ENCODE measurements around the gene RBBP8NL.
"Not testable (repeated sequence)": the region's sequence is repeated elsewhere in the genome, so short reads cannot be mapped to it uniquely, and the experiment has no call there.

Gene RBBP8NL

DNA sequence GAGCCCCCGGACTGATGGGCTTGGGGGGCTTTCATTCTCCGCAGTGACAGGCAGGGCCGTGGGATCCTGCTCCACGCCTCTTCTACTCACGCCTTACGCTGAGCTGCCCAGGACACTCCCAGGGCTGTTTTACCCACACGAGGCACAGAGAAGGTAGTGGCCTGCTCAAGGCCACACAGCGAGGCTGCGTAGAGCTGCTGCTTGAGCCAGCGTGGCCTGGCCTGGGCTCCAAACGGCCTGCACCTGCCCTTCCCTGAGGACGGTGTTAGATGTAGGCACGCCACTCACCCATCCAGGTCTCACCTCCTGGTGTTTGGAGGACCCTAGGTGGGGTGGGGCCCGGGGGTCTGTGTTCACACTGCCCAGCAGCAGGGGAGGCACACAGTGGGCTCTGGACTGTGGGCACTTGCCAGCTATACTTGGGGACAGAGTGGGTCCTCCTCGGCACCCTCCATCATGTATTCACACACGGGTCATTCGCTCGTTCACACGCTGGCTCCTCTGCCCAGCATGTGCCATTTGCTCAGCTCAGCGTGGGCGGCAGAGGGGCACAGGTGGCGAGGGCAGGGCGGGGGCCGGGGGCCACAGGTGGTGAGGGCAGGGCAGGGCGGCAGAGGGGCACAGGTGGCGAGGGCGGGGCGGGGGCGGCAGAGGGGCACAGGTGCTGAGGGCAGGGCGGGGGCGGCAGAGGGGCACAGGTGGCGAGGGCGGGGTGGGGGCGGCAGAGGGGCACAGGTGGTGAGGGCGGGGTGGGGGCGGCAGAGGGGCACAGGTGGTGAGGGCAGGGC, 18.4 kb upstream of the RBBP8NL start:
- DNase-seq (ENCODE audit: low spot score): no peak

DNA sequence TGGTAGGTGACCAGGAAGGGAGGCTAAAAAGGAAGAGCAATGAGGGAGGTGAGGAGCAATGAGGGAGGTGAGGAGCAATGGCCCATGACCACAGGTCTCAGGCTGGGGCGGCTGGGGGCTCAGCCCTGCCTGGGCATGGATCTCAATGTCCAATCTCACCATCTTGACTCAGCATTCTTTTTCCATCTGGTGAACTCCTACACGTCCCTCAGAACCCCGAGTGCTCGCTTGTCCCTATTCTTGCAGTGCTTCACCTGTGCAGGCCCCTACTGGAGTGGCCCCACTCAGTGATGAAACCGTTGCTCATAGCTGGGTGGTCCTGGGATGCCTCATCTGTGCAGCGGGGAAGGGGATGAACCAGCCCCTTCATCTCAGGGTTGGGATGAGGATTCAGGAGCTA, 16.9 kb upstream of the RBBP8NL start:
- no peak for DNase-seq (ENCODE audit: low spot score)

DNA sequence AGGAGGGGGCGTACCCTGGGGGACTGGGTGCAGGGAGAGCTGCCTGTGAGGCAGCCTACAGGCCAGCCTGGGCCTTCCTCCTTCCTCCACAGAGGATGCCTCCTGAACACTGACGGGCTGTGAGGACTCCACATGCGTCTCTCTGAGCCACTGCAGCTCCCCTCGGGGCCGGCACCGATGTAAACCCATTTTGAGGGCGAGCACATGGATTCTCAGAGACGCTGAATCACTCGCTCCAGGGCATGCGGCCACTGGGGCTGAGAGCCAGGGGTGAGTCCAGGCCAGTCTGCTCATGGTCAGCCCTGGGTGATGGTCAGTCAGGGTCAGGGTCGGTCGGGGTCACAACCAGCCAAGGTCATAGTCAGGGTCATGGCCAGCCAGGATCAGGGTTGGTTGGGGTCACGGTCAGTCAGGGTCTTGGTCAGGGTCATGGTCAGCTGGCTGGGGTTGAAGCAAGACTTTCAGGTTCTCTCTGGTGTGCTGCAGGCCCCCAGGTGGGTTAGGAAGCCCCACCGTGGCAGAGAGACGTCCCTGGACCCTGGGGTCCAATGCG, 14.7 kb upstream of the RBBP8NL start:
- DNase-seq (ENCODE audit: low spot score): no peak

DNA sequence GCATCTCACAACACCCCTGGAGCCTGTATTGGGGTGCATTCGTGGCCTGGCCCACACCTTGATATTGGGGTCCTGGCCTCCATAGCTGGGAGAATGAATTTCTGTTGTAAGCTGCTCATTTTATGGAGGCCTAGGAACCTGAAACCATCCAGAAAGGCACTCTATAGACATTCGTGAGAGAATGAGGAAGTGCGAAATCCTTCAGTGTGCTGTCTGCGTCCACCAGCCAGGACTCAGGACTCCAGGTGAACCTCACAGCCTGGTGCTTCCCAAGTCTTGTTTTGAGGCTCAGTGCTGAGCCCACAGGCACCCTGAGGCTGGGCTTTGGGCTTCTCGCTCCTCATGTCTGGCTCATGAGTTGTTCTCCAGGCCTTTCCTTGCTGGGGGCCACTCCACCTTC, 11.9 kb upstream of the RBBP8NL start:
- no peak for DNase-seq (ENCODE audit: low spot score)

DNA sequence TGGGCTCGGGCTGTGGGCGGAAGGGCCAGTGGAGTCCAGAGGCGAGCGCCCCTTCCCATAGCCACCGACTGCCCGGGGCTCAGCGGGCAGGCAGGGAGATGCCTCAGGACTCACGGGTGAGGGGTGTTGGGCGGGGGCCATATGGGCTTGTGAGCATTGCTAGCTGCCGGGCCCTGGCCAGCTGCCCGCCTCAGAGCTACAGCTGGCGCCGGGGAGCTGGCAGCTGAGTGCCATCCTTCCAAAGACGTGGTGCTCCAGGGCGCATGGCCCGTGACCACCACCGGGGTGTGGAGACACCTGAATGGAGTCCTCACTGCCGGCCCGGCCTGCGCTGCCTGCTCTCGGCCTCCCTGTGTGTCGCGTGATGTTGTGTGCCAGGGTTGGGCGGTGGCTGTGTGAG, 10.6 kb upstream of the RBBP8NL start:
- DNase-seq (ENCODE audit: low spot score): no peak

DNA sequence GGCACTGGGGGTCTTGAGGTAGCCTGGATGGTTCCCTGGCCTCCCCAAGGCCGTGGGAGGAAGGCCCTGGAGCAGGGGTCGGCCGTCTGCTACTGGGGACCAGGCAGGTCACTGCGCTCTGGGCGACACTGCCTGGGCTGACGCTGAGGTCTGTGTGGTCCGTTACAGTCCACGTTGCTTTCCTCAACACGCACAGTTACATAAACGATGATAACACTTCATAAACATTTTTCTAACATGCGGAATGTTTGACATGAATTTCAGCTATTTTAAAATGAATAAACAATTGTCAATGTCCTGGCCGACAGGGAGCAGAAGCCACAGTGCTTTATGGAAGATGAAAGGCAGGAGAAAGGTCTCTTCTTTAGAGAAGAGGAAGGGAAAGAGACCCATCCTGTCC, 10.2 kb upstream of the RBBP8NL start:
- no peak for DNase-seq (ENCODE audit: low spot score)

DNA sequence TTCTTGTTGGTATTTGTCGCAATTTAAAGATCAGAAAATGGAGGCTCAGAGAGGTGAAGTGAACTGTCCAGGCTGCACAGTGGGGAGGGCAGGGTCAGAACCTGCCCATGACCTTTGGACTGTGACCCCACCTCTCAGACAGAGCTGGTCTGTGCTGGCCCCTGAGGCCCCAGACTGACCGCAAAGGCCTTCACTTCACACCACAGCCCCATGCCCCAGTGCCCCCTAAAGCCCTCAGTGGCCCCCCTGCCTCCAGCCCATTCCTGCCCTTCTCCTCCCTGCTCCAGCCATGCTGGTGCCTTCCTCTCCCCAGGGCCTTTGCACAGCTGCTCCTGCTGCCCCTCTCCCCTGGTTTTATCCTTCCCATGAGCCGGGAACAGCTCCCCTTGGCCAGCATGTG, 9.4 kb upstream of the RBBP8NL start:
- no peak for DNase-seq (ENCODE audit: low spot score)

DNA sequence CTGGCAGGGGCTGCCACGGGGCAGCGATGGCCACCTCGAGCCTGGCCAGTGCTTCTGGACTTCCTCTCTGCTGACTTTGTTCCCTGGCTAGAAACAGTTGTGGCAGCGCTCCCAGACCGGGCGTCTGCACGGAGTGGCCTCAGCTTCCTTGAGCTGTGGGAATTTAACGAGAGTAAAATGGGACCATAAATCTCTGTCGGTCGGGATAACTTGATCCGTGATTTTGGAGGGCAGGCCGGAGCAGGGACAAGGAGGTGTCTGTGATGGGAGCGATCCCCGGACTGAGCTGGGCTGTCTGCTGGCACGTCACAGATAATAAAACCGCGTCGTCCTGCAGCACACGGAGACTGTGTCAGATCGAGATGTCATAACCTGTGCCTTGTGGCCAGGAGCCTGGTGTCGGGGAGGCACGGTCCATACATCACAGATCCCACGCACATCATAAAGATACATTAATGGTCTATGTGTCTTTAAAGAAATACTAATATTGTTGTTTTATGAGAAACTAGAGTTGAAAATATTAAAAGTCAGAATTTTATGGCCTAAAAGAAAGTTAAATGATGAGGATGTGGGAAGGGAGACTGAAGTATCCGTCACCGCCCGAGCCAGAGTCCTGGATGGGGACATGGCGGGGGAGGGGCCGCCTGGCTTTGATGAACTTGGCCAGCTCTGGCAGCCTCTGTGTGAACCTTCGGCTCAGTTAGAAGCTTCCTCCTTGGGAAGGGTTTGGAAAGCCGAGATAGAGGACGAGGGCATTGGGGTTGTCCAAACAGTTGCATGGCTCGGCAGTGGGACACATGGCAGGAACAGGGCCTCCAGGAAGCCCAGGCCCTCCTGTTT, 6.5 kb upstream of the RBBP8NL start:
- no peak for DNase-seq (ENCODE audit: low spot score)

DNA sequence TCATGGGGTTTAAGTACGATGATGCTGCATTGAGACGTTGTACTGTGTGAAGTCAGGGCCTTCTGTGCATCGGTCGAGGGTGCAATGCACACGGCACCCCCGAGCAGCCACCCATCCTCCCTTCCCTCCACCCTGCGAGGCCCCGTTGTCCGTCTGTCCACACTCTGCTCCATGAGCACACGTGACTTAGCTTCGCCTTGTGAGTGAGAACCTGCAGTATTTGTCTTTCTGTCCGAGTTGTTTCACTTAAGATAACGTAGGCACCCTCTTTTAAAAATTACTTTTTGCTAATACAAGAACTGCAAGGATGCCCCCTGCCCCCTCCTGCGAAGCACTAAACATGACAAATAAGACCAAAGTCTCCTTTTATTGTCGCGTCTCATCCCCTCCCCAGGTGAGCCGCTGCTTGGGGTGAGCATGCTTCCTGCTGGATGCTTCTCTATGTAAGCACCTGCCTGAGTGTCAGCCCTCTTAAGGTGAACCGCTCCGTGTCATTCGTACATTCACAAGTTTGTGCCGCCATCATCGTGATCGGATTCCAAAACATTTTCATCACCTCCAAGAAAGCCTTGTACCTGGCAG, 3.6 kb upstream of the RBBP8NL start:
- no peak for DNase-seq (ENCODE audit: low spot score)

DNA sequence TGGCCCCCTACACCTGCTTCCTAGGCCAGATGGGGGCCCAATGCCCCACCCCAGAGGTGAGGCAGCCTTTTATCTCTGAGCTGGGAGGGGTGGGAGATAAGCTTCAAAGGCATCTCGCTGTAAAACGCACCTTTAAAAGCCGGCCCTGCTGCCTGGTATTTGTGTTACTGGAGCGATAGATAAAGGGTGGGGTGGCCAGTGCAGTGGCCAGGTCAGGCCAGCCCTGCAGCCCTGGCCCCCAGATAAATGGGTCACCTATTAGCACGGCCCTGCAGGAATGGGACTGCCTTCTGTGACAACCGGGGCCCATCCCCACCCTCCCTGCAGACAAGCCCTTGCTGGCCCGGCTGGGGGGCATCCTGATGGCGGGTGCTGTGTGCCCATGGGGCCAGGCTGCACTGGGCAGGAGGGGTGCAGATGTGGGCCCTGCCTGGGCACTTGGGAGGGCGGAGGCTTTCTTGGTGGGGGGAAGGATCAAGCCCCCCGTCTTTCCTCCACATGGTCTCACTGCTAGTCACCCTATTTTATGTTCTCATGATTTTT, 3.0 kb upstream of the RBBP8NL start:
- DNase-seq (ENCODE audit: low spot score): no peak

DNA sequence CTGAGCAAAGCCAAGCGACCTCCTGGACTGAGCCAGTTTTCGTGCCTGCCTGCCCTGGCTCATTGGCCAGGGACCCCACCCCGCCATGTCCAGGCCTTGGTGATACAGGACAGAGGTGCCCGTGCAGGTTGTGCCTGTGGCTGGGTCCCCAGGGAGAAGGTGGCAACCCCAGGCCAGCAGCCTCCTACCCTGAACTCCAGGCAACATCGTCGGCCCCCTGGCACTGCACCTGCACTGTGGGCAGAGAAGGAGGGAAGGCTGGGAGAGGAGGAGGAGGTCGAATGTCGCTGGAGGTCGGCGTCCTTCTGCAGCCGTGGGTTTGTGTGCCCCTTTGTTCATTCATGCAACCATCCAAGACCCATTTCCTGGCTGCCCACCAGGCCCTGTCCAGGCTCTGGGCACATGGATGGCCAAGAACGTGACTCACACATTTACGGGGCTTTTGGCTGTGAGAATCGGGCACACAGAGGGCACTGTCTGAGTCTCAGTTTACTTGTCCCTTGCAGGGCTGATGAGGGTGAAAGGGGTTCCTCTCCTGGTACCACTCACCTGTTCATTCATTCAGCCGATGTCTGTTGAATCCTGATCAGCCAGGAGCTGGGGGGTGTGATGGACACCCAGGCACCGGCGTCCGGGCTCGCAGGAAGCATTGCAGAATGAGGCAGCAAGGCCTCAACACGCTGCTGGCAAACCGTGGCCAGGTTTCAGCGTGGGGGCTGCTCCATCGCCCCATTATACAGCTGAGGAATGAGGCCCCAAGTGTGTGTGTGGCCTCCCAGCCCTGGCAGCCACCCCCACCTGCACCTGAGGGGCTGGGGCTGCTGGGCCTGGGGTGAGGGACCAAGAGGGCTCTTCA, 2.3 kb upstream of the RBBP8NL start:
- no peak for DNase-seq (ENCODE audit: low spot score)

DNA sequence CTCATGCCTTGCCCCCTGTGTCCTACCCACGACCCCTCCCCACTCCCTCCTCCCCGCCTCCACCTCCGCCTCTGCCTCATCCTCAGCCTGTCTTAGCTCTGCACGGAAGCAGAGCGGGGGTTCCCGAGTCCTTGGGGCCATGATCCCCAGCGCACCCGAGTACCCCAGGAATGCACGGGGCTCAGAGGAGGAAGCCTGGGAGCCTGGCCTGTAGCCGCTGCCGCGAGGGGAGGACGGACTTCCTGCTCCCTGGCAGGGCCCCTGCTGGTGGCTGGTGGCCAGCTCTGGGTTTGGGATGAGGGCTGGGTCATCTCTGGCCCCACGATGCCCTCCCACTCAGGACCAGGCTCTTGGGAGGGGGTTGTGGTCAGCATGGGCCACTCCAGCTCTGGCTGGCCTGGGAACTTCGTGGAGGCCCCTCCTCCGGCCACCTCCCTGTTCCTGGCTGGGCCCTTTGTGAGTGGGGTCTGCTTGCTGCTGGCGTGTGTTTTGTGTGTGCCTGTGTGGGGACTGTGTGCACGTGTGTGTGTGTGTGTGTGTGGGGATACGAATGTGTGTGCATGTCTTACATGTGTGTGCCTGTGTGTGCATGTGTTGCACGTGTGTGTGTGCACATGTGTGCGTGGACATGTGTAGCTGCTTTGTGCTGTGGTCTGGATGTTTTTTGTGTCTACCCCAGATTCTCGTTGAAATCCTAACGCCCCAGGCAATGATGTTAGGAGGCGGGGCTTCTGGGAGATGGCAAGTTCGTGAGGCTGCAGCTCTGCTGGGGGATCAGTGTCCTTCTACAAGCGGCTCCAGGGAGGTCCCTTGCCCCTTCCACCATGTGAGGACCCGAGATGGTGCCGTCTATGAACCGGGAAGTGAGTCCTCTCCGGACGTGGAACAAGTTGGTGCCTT, 1.3 kb upstream of the RBBP8NL start:
- no peak for DNase-seq (ENCODE audit: low spot score)

DNA sequence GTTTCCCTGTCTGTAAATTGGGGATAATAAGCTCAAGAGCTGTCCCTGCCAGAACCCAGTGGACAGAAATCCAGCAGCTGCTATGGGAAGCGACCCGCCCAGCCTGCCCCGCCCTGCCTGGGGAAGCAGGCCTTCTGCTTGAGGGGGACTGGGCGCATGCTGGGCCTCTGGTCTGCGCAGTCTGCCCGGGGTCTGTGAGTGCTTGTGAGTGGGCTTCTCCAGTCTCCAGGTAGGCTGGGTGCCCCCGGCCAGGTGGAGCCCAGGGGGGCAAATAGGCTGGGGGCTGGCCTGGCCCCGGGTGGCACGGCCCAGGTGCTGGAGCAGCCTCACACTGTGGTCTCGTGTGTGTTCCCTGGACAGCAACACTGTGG, 648 bp upstream of the RBBP8NL start:
- no peak for DNase-seq (ENCODE audit: low spot score)

DNA sequence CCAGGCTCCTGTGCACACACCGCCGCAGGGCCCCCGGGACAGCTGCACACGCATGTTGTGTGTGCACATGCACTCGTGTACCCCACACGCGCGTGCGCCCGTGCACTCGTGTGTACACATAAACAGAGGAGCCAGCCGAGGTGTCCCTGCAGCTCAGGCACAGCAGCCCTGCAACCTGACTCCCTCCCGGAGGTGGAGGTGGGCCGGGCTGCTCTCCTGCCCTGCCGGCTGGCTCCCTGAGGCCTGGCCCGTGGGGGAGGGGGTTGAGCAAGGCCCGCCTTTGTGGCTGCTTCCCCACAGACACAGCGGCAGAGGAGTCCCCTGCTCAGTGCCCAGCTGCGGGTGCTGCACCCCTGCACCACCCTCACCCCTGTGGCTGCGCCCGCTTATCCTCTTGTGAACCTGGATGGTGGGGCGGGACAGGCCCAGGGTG, 624 bp downstream of the RBBP8NL start:
- DNase-seq (ENCODE audit: low spot score): no peak

DNA sequence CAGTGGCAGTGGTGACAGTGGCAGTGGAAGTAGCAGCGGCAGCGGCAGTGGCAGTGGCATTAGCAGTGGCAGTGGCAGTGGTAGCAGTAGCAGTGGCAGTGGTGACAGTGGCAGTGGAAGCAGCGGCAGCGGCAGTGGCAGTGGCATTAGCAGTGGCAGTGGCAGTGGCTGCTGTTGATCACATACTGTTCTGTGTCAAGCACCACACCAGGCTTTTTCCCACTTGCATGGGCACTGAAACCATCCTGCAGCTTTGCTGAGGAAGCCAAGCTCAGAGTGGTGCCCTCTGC, 1.3 kb downstream of the RBBP8NL start:
- not testable (repeated sequence) for DNase-seq (ENCODE audit: low spot score)

DNA sequence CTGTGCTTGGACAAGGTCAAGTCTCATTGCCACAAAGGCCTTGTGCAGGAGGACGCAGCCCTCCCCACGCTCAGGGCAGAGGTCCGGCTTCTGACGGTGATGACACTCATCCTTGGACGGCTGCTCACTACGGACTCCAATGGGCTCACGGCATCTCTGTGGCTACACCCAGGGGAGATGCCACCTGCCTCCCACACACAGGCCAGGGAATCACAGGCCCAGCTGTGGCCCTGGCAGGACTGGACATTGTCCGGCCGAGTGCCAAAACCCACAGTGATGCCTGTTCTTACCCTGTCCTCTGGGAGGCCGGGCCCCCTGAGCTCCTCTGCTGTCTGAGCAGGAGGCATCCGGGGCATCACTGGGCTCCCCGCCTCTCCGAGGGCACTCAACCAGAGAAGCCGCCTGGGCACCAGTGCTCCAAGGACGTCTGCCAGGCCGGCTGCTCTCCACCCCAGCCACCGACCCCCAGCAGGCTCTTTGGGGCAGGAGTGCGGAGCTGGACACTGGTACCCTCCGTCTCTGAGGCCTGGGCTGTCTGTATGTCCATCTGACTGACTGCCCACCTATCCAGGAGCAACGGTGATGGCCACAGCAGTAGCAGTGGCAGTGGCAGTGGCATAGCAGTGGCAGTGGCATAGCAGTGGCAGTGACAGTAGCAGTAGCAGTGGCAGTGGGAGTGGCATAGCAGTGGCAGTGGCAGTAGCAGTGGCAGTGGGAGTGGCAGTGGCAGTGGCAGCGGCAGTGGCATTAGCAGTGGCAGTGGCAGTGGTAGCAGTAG, 1.9 kb downstream of the RBBP8NL start:
- no peak for DNase-seq (ENCODE audit: low spot score)

DNA sequence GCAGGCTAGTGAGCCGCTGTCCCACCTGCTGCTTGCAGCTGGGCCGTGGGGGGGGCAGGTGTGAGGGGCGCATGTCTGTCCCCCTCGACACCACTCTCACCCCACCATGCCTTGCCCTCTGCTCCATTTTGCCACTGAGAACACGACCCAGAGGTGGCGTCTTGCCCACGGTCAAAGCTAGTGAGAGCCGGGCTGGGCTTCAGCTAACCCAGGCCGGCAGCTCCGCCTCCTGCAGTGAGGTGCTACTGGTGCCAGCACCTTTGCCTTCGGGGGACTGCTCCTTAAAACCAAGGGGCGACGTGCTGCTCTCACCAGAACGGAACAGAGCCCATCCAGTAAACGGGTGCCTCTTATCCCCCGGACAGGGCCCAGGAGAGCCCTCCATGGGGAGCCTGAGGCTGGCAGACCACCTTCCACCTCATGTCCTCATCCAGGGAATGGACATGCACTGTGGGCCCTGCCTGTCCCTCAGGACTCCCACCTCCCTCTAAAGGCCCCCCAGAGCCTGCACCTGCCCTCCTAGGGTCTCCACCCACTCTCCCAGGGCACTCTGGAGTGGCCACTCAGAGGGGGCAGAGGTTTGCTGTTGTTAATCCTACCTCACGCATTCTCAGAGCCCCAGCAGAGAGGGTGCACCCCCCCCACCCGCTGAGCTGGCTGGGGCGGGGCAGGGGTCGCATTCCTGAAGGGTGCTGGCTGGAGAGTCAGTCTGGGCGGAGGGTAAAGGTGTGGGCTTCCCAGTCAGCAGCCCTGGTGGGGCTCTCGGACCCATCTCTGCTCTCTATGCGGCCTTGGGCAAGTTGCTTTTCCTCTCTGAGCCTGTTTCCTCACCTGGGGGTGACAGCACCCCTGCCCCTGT, 2.9 kb downstream of the RBBP8NL start:
- no peak for DNase-seq (ENCODE audit: low spot score)

DNA sequence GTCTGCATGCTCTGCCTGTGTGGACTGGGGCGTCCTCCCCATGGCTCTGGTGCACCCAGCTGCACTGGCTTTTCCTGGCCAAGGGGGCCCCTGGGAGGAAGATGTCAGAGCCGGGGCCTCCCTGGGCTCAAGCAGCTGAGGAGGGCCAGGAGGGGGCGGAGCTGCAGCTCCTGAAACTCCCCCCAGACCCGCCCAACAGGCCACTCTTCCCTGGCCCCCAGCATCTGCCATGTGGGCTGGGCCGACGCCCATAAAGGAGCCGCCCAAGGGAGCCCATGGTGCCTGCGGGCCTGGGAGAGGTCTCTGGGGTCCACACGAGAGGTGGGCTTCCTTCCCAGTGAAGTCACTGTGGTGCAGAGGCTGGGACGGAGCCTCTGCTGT, 4.0 kb downstream of the RBBP8NL start:
- DNase-seq (ENCODE audit: low spot score): no peak
